GM12864 (cell line): ENCODE data around the gene OGA.

ENCODE experiments used
- DNase-seq: peaks from one replicate; pipeline ENCODE4 v3.0.0-alpha.2; 2011; ENCODE audit warnings: low read depth
- H3K4me3 ChIP-seq: 2 replicates; pipeline ENCODE4 v1.5.1; 2011; ENCODE audit warnings: mild to moderate bottlenecking, low read depth, low read length, control low read depth
- TF ChIP-seq, protein P1 (sequence below): IDR thresholded peaks from 2 replicates; pipeline ENCODE4 v1.5.1; 2011; ENCODE audit warnings: low read depth, mild to moderate bottlenecking, moderate library complexity, low read length, control low read depth, inconsistent platforms; ENCODE audit errors: missing control alignments

Gene OGA

GRCh38 chr10:101775273-101776160, 42.7 kb downstream of the OGA start, which contains the start of gene FGF8:
TSS of gene FGF8 (minus strand) at chr10:101776114. CDS start at chr10:101775900, 214 bp downstream.
- no peak for DNase-seq
- TF ChIP-seq, protein P1, sequence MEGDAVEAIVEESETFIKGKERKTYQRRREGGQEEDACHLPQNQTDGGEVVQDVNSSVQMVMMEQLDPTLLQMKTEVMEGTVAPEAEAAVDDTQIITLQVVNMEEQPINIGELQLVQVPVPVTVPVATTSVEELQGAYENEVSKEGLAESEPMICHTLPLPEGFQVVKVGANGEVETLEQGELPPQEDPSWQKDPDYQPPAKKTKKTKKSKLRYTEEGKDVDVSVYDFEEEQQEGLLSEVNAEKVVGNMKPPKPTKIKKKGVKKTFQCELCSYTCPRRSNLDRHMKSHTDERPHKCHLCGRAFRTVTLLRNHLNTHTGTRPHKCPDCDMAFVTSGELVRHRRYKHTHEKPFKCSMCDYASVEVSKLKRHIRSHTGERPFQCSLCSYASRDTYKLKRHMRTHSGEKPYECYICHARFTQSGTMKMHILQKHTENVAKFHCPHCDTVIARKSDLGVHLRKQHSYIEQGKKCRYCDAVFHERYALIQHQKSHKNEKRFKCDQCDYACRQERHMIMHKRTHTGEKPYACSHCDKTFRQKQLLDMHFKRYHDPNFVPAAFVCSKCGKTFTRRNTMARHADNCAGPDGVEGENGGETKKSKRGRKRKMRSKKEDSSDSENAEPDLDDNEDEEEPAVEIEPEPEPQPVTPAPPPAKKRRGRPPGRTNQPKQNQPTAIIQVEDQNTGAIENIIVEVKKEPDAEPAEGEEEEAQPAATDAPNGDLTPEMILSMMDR: no peak
- no peak within 1 kb of the TSS for H3K4me3 ChIP-seq

DNA sequence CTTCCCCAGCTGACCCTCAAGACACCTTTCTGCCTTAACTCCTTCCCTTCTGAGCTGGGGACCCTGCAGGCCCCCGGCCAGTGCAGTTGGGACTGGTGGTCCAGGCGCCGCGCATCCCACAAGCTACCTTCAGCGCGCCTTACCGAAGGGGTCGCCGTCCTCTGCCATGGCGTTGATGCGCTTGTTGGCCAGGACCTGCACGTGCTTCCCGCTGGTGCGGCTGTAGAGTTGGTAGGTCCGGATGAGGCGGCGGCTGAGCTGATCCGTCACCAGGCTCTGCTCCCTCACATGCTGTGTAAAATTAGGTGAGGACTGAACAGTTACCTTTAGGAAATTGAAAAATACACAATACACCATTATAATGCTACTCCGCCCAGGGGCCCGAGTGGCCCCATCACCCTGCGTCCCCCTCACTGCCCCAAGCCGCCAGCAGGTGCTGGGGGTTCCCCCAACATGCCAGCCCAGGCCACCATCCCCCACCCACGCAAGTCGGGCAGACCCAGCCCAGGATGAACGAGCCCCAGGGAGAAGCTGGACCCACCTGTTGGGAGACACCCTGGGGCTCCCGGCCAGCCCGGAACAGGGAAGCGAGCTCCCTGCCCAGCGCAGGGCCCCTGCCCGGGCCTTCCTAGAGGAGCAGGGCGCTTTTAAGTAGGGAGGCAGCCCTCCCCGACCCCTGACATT, 43.5 kb downstream of the OGA start:
- TF ChIP-seq, protein P1: no peak
- DNase-seq: no peak
- no peak overlapping the region for H3K4me3 ChIP-seq

DNA sequence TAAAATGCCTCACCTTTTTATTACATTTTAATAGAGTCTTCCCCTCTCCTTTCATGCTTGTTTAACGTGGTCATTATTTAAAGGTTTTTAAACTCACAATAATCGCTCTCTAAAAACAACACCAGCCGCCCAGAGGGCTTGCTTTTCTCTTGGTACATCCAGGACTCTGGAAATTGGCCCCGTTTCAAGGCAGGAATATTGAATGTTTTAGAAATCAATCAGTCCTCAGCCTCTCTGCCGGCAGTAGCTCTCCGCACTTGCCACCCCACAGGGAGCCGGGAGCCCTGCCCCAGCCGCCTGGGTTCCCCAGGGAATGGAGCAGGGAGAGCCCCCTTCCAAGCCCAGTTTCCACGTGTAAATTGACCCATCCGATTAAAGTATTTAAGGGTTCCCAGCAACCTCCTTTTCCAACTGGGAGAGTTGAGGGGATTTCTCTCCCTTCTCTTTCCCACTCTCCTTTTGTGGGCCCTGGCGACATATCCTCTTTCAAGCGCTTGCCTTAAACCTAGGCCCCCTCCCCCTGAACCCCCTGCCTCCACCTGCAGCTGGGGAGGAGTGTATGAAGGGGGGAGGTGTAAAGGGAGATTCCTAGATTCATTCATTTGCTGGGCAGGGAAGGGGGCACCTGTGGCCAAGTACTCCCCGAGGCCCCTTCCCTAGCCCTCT, 44.2 kb downstream of the OGA start:
- TF ChIP-seq, protein P1: no peak
- H3K4me3 ChIP-seq: no peak overlapping the region
- no peak for DNase-seq

GRCh38 chr10:101772895-101773761, 45.1 kb downstream of the OGA start:
- no peak for DNase-seq
- no peak overlapping the region for H3K4me3 ChIP-seq
- TF ChIP-seq, protein P1: no peak

DNA sequence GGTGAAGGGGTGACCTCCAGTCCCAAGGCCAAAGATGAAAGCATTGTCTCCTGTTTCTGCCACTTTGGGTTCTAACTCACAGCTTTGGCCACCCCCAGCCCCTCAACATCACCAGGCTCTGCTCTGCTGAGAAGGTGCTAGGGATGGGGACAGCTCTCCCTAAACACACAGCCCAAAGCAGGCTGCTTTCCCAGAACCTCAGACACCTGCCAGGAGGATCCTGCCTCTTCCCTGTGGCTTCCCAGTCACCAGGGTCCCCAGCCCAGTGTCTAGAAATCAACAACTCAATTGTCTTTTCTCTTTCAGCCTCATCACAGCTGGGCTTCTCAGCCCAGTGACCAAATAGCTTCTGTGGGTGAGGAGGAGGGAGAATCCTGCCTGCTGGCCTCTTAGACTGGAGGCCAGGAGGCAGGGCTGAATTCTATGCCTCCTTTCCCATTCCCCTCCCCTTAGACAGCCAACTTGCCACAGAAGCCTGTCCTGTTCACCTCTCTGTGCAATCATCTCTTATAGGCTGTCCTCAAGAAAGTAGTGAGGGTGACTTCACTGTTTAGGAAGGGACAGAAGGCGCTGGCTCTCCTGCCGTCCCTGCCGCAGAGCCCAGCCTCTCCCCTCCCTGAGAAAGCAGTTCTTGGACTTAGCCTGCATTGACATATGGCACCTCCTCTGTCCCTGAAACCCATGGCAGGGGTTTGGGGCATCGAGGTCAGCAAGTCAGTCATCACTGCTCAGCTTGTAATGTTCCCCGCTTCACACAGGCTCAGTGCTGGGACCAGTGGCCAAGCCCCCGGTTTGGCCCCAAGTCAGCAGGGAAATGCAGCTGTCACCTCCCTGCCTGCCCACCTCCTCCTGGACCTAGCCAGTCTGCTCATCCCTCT, 46.0 kb downstream of the OGA start:
- no peak for DNase-seq
- TF ChIP-seq, protein P1: no peak
- H3K4me3 ChIP-seq: no peak overlapping the region
